Stimulated activated CD8-positive, alpha-beta memory T cell treated with anti-CD3 and anti-CD28 coated beads, Interleukin-12 subunit alpha, Interleukin-12 subunit beta, amount 100 ng/mL, for 1 hour (primary cell): ENCODE results near the gene STRBP.
"Not testable (repeated sequence)": the region's sequence is repeated elsewhere in the genome, so short reads cannot be mapped to it uniquely, and the experiment has no call there.

Experiments used
- DNase-seq: peaks from one replicate; pipeline ENCODE4 v3.0.0-alpha.2; 2020; ENCODE audit warnings: low read depth

The STRBP gene

DNA sequence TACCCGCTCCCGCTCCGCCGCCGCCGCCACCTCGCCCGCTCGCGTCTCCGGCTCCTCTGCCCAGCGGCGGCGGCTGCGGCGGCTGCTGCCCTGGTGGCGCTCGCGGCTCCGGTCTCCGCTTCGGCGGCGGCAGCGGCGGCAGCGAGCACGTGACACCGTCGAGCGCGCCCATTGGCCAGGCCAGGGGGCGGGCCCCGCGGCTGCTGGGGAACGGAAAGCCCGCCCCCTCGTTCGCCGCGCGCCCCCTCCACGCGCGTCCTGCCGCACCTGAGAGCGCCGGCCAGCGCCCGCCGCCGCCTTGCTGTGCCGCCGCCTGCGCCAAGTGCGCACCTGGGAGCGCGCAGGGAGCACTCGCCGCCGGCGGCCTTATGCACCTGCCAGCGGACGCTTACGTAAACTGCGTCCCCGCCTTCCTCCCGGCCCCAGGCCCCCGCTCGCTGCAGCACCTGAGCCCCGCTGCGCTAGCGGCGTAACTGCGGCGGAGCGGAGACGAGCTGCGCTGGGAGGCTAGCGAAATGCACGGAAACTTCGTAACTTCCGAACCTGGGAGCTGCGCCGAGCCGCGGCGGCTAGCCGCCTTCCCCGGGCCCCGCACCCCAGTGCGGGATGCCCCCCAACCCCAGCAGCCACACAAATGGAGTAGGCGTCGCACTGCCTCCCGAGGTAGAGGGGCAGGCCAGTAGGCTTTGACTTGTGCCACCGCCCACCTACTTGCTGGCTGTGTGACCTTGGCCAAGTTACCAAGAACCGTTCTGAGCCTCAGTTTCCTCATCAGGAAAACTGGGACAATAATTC, at the start of gene STRBP:
Gene STRBP (minus strand): TSS at position 122 of the 795 bp plus-strand sequence. CDS start 84,452 bp downstream, outside the sequence.
- peak; percentile 82 for DNase-seq

DNA sequence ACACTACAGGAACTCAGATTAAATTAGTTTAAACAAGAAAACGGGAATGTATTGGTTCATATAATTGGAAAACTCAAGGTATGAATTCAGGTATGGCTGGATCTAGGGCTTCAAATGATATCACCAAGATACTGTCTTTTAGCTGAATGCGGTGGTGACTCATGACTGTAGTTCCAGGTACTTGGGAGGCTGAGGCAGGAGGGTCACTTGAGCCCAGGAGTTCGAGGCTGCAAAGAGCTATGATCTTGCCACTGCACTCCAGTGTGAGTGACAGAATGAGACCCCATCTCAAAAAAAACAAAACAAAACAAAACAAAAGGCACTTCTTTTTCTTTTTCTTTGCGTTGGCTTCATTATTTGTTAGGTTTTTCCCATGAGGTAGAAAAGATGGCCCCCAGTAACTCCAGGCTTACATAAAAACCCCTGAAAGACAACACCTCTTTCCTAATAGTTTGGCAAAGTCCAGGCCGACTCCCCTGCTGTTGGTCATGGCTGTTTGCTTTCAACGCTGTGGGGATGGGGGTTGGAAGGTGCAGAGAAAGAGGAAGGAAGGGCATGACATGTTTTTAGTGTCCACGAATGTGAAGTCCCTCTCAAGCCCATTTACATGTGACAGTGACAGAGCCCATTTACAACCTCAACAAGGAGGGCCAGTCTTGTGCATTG, 47.8 kb upstream of the STRBP start:
- no peak for DNase-seq

DNA sequence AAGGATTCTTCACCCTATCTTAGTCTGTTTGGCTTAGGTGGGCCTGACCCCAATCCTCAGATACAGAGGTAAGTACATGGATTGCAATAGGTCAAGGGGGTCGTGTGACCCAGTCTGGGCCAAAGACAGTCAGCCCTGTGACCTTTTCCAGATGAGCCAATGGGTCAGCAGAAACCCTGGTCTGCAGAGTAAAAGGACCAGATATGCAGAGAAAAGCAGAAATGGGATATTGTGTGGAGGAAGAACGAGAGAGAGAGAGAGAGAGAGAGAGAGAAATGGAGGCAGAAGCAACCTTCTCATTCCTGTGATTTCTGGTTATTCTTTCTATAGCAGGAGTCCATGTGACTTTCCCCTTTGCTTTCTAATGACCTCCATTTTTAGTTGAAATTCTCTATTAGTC, 47.2 kb upstream of the STRBP start:
- no peak for DNase-seq

DNA sequence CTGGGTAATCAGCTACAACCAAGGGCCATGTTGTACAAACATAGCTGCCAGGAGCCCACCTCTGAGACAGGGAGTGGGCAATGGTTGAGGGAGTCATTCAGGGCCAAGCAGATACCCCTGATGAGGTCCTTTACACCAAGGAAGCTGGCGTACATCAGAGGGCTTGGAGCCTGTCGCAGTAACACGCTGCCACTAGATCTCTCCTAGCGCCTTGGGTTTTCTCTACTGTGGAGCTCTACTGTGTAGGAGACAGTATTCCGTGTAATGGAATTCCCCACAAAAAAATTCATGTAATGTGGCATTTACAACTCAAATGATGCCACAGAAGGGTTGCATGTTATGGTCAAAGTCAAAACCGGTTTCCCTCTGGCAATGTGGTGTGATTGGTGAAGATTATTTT, 46.2 kb upstream of the STRBP start:
- no peak for DNase-seq

DNA sequence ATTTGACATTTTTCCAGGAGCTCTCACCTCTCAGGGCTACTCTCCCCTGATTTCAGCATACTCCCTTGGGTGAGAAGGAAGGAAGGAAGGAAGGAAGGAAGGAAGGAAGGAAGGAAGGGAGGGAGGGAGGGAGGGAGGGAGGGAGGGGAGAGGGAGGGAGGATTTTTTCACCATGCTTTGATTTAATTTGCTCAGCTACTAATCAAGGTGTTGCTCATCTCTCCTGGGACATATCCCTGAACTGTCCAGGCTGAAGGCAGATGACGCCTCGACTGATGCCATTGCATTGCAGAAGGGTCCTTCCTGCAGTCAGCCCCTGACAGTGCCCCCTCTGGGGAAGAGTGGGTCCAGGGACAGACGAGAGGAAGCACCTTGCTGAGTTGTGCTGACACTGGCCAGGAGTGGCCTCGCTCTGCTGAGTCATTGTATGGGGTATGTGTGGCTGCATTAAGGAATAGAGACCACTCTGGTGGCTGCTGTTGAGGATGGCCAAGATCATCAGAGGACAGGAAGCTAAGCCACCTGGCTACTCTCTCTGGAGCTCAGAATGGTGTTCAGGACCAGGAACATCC, 44.0 kb upstream of the STRBP start:
- DNase-seq, result no peak

DNA sequence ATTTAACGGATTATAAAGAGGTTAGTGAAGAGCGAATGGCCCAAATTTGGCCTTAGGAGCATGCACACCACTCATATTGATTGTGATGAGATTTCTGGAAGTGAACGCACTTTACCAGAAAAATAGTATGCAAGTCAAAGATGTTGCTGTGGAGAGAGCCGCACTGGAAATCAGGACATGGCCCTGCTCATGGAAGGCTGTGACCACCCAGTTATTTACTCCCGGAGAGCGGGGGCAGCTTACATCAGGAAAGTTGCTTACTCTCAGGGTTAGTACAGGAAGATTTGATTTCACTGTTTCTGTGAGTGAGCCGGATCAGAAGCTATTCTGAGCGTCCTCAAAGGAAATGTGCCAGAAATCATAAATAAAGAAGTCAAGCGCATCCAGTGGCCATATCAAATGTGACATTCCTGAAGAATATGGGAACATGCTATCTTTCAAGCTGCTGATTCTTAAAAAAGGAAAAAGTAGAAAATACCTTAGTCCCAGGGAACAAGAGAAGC, 42.9 kb upstream of the STRBP start:
- DNase-seq, result no peak

DNA sequence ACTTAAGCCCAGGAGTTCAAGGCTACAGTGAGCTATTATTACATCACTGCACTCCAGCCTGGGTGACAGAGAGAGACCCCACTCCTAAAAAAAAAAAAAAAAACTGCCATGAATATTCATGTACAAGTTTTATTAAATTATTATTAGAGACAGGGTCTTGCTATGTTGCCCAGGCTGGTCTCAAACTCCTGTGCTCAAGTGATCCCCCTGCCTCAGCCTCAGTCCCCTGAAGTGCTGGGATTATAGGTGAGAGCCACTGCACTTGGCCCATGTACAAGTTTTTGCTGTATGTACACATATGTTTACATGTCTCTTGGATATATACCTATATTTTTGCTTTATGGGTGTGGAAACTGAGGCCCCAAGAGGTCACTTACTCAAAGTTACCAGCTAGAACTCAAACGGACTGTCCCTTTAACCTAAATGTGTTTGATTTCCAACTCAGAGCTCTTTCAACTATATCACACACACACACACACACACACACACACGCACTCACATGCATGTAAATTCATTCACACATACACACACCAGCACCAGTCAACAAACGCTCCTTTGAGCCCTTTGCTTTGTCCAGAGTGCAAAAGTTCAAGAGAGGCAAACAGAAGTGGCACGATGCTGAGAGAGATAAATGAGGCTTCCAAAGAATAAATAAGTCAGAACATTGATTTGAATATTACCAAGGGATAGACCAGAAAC, 42.3 kb upstream of the STRBP start:
- no peak for DNase-seq

DNA sequence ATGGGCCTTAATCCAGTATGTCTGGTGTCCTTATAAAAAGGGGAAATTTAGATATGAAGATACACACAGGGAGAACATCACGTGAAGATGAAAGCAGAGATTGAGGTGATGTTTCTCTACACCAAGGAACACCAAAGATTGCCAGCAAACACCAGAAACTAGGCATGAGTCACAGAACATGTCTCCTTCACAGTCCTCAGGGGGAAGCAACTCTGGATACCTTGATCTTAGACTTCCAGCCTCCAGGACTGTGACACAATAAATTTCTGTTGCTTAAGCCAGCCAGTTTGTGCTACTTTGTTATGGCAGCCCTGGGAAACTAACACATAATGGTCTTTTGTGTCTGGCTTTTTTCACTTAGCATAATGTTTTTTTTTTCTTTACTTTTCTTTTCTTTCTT, 41.2 kb upstream of the STRBP start:
- DNase-seq, result no peak

DNA sequence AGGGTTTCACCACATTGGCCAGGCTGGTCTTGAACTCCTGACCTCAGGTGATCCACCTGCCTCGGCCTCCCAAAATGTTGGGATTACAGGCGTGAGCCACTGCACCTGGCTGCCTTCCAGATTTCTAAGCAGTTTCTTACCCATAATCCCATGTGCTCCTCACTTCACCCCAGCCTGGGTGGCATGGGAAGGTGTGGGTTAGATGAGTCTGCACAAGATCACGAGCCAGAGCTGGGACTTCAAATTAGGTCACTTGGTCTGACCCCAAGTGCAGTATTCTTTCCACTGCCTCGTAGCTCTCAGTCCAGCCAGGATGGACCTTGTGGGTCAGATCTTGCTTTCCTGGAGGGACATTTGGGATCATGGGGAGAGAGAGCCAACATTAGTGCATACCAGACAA, 37.5 kb upstream of the STRBP start:
- no peak for DNase-seq

DNA sequence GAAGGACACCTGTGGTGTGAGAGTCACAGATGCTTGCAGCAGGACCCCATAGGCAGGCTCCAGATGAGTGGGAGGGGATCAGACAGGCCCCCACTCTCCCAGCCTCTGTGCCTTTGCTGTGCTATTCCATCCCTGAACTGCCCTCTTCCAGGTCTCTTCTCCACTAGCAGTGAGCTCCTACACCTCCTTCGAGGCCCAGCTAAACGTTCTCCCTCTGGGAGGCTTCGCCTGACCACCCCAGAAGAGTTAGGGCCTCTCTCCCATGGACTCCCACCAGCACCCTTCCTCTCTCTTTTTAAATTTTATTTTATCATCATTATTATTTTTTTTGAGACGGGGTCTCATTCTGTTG, 35.9 kb upstream of the STRBP start:
- no peak for DNase-seq

DNA sequence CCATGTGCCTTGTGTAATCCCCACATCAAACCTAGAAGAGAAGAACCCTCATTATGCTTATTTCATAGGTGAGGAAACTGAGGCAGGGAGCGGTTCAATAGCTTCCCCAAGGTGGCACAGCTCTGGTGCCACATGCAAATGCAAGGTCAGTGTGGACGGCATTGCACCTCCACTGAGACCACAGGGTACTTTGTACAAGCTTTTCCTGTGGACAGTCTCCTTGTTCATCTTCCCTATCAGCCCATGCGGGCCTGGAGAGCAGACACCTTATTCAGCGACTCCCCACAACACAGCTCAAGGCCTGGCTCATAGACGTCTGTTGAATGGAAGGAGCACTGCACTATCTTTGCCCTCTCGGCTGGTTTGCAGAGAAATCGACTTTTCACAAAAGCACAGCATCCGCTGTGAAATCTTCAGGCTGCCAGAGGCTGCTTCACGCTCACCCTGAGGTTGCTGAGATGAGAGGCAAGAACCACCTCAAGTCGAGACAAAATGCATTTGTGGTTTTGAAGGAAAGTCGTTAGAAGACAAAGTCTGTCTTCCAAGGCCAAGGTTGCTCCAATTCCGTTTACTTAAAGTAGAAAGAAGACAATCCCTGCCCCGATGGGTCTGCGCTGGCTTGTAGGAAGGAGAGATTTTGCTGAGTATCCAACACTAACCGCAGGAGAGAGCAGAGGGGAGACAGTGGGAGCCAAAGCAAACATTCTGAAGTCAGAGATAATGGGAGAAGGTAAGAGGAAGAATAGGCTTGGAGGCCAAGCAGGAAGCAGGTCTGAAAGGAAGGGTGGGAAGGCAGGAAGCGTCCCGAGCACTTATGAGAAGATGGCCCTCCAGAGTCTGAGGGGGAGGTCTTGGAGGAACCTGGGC, 34.2 kb upstream of the STRBP start:
- DNase-seq, result no peak

DNA sequence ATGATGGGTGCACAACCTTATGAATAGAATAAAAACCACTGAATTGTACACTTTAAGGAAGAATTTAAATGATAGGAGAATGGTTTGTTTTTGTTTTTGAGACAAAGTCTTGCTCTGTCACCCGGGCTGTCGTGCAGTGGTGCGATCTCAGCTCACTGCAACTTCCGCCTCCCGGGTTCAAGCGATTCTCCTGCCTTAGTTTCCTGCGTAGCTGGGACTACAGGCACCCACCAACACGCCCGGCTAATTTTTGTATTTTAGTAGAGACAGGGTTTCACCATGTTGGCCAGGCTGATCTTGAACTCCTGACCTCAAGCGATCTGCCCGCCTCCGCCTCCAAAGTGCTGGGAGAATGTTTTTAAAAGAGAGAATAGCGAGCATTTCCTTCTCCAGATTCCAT, 33.5 kb upstream of the STRBP start:
- not testable (repeated sequence) for DNase-seq

DNA sequence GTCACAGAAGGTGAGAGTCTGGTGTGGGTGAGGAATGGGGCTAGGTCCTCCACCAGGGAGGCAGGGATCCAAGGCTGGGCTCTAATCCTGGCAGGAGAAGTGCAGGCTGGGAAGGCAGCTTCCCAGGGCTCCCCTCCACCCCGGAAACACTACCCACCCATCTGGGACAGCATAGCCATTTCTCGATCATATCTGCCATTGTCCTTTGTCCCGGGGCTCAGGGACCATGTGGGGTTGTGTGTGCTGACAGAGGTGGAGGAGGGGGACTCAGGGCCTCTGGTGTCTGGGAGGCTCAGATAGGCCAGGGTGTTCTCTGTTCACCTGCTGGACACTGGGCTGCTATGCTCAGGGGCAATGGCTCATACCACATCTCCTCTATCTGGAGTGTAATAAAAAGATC, 32.2 kb upstream of the STRBP start:
- no peak for DNase-seq

DNA sequence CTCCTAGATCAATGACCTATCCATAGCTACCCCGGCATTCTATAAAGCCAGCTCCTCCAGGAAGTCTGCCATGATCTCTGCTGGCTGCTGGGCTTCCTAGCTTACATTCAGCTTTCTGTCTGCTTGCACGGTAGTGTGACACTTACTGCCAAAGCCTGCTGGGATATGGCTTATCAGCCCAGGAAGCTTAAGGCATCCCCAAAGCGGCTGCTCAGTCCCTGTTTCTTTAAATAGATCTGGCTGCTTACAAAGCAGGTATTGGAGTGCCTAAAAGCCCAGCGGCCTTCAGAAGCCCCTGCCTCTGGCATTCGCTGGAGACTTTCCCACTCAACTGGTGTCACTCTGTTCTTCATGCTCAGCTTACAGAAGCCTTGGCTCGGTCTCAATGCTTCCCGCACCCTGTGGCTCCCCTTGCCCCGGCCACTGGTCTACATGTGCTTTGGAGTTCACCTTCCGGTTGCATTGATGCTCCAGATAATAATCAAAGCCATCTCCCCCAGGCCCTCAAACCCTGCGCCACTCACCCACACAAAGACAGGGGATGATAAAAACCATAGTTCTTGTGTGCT, 31.3 kb upstream of the STRBP start:
- no peak for DNase-seq

DNA sequence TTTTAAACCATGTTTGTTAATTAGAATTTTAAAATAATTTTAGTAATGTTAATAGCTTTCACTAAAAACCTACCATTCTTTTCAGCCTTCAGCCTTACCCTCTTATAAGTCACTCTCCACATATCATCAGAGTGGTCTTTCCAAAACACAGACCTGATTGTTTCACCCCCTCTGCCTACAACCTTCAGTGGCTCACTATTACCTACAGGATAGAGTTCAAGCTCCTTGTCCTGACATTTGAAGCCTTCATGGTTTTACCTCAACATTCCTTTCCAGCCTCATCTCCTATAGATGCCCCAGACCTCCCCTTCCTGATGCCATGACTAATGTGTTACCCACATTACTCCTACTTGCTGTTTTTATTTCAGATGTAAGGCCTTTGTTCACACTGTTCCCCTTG, 27.8 kb upstream of the STRBP start:
- no peak for DNase-seq

DNA sequence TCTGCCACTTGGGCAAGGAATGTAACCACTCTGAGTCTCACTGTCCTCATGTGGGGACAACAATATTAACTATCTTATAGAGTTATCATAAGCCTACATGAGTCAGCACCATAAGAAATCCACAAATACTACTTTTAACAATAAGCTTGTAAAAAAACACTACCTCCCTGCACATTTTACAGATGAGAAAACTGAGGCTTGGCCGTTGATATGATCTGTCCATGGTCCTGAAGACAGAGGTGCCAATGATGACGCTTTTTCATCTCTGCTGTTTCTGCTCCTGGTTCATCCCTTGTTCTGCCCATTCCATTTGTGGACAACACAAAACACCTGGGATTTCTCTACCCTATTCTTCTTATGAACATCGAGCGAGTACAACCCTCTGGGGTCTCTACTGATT, 23.4 kb upstream of the STRBP start:
- no peak for DNase-seq

DNA sequence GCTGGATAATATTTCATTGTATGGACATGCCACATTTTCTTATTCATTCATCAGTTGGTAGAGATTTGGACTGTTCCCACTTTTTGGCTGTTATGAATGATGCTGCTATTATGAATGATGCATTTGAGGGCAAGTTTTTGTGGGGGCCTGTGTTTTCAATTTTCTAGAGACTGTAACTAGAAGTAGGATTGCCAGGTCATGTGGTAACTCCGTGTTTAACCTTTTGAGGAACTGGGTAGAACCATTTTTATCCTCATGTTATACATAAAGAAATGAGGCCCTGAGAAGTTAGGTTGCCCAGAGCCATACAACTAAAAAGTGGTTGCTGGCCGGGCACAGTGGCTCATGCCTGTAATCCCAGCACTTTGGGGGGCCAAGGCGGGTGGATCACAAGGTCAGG, 22.4 kb upstream of the STRBP start:
- DNase-seq, result no peak

DNA sequence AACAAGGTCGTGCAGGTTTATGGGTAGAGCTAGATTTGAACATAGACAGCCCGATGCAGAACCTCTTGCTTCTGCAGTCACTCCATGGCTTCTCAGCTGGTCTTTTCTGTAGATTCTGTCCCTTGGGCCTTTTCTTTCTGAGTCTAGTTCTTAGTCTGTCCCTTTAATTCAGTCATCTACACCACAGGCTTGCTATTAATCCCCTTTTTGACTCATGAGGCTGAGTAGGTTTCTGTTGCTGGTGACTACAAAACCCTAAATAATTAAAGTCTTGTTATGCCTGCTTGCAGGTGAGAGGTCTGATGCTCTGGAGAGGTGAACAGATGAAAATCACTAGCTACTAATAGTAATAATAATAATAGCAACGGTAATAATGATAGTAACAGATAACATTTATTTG, 19.3 kb upstream of the STRBP start:
- no peak for DNase-seq

DNA sequence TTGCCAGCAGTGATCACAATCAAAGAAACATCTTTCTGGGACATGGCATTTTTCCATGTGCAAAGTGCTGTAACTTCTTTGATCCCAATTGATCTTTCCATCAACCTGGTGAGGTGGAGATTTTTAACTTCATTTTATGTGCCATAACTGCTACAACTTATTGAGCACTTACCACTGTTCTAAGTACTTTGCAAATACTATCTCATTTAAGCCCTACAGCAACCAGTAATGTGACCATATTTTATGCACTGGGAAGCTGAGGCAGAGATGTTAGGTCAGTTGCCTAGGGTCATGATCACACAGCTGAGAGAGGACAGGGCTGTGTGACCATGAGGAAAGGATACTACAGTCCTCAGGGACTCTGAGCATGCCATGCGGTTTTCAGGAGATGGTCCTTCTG, 17.9 kb upstream of the STRBP start:
- DNase-seq, result no peak

DNA sequence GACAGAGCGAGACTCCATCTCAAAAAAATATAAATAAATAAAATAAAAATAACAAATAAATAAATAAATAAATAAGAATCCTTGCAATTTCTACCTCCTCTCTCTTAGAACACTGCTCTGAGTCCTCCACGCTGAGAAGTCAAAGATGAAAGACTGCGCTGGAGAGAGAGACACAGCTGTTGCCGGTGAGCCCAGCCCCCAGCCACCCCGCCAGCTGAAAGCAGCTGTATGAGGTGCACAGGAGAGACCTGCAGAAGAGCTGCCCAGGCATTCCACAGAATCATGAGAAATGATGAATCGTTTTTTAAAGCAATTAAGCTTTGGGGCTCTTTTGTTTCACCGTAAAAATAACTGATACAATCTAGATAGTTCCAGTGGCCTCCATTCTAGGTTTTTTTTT, 16.3 kb upstream of the STRBP start:
- DNase-seq, result no peak

DNA sequence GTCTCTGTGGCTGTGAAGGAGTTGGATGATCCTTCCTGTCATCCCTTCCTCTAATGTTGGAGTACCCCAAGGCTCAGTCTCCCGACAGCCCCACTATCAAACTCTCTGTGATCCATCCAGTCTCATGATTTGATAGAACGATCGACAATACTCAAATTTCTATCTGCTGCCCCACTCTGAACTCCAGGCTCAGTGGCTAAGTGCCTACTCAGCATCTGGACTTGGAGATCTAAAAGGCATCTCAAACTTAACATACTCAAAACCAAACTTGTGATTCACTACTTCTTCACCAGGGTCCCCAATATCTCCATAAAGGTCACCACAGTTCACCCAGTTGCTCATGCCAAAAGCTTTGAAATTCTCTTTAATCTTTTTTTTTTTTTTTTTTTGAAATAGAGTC, 15.1 kb upstream of the STRBP start:
- DNase-seq, result no peak

DNA sequence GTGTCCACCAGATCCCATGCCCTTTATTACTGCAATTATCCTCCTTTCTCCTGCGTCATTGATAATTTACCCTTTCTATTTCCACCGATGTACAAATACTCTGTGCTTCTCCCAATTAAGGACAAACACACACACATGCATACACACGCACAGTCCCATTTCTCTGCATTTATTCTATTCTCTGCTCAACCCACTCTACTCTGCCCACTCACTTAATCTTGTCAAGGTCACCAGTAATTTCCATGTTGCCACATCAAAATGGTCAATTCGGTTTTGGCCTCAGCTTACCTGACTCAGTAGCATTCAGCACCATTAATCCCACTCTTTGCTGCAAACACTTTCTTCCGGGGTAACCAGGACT, 14.6 kb upstream of the STRBP start:
- no peak for DNase-seq
